Kidney epithelial cell (primary cell): Measurements from ENCODE around the gene PCSK5. TPM values are rescaled to one million over a fixed set of nuclear protein-coding genes. Genes with fewer than 3 reads are reported as not detected.

Experiments used
- DNase-seq: peaks from one replicate; pipeline ENCODE4 v3.0.0-alpha.2; 2010; ENCODE audit warnings: low read depth
- H3K27me3 ChIP-seq: 2 replicates; pipeline ENCODE4 v1.6.0; 2011; ENCODE audit warnings: low read length; ENCODE audit not compliant: control insufficient read depth, insufficient read depth
- H3K36me3 ChIP-seq: 2 replicates; pipeline ENCODE4 v1.5.1; 2011; ENCODE audit warnings: low read length; ENCODE audit not compliant: control insufficient read depth, insufficient read depth
- H3K4me3 ChIP-seq: 2 replicates; pipeline ENCODE4 v1.5.1; 2011; ENCODE audit warnings: low read depth, mild to moderate bottlenecking, control low read depth, low read length
- CTCF ChIP-seq: IDR thresholded peaks from 2 replicates; pipeline ENCODE4 v1.5.1; 2011; ENCODE audit warnings: mild to moderate bottlenecking, moderate library complexity, low read length, control low read depth, inconsistent platforms; ENCODE audit not compliant: insufficient read depth, poor library complexity, severe bottlenecking
- total RNA-seq: library from RNA; depleted of rRNA; stranded (reverse); fragments of >200 nt; gene quantifications from 2 replicates; pipeline ENCODE4 v1.2.3, GENCODE V29; 2015

The PCSK5 gene
- total RNA-seq, 1 donor from 2014 or later: 3.8 TPM

GRCh38 chr9:75979362-75979761 lies 88.9 kb downstream of the PCSK5 start:
- Histone ChIP-seq H3K36me3 (no peaks in the 10 kb centered on the region), H3K27me3 (no peaks in the 10 kb centered on the region), H3K4me3 (no peak overlapping the region)
- peak; percentile 38 for TF ChIP-seq CTCF
- DNase-seq: no peak

GRCh38 chr9:75983319-75984045 lies 93.0 kb downstream of the PCSK5 start:
- H3K36me3 ChIP-seq: no peaks in the 10 kb centered on the region
- no peak for DNase-seq
- H3K27me3 ChIP-seq: no peaks in the 10 kb centered on the region
- TF ChIP-seq CTCF: no peak
- H3K4me3 ChIP-seq: no peak overlapping the region

- no peaks in the 10 kb centered on the region for H3K36me3 ChIP-seq
- no peak overlapping the region for H3K4me3 ChIP-seq
- no peaks in the 10 kb centered on the region for H3K27me3 ChIP-seq
- no peak for TF ChIP-seq CTCF
- DNase-seq: no peak
Measured at GRCh38 chr9:75985515-75985914, 95.0 kb downstream of the PCSK5 start.

- no peak for TF ChIP-seq CTCF
- no peak for DNase-seq
- Histone ChIP-seq H3K27me3 (no peaks in the 10 kb centered on the region), H3K4me3 (no peak overlapping the region), H3K36me3 (no peaks in the 10 kb centered on the region)
Measured at GRCh38 chr9:75988663-75989062, 98.2 kb downstream of the PCSK5 start.

GRCh38 chr9:75990156-75990555 lies 99.7 kb downstream of the PCSK5 start:
- Histone ChIP-seq H3K36me3 (no peaks in the 10 kb centered on the region), H3K27me3 (no peaks in the 10 kb centered on the region), H3K4me3 (no peak overlapping the region)
- TF ChIP-seq CTCF: no peak
- DNase-seq: no peak
